Measurements from ENCODE around the gene SCGB1C1.

Gene SCGB1C1

DNA sequence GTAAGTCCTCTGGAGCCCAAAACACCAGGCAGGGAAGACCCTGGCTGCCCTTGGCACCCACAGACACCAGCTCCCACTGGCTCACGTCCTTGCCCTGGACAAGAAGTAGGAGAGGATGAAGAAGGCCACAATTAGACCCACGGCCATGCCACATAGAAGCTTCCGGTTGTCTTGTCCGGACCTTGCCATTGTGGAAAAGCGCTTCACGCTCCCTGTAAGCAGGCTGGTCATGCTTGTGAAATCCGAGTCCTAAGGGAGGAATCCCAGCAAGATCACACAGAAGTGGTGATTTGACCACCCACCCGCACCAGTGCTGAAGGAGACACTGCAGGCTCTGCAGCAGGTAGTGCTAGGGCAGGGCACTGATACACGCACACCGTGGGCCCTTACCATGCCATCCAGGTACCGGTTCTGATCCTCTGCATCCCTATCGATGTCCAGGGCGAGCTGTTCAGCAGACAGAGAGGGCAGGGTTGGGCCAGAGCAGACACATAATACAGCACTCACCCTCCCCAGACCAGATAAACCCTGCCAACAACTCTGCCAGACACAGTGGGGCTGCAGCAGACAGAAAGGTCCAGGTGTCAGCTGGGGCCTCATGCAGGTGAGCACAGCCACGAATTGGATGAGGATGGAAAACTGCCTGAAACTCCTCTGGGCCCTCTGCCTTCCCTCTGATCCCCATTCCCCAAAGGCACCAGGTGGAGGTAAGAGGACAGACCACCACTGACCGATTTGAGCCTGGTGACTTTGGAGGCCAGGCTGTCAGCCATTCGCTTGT is 12.5 kb downstream of the SCGB1C1 start:
- DNase-seq = no peak

DNA sequence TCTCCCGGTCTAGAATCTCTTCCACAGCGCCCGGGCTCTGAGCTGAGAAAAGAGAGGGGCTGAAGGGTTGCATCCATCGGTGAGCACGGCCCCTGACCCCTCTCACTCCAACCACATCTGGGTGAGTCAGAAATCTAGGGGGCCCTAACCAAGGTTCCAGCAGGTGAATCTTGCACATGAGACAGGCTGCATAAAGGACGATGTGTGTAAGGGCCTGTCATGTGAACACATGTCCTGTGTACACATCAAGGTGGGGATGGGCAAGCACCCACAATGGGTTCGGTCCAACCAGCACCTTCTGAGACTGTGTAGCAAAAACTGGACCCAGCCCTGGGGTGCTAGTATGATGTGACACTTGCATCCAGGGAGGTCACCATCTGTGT is 13.1 kb downstream of the SCGB1C1 start:
- no peak for DNase-seq

DNA sequence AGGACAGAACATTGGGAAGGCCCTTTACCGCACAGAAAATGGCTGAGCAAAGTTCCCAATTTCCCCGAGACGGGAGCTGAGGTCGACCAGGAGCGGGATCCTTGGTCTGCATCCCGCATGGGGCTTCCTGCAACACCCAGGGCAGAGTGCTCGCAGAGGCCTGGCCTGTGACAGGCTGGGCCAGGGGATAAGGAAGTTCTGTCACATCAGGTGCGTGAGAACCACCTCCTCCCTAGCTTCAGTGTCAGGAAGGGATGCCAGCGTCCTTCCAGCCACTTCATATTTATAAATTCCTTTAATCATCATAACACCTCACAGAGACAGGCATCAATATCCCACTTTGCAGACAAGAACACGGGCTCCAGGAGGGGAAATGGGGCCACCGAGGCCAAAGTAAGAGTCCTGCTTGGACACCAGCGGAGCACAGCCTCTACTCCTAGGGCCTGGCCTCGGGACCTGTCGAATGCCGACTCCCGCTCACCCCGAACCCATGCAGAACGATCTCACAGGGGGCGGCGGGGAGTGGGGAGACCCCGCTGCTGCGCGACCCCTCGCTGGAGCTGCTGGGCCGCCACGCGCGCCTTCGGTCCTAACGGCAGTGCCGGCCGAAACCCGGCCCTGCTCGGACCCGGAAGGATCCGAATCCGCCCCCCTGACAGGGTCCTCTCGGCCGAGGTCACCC is 13.8 kb downstream of the SCGB1C1 start:
- DNase-seq = peak in 1 of 2 experiments; percentile 39

DNA sequence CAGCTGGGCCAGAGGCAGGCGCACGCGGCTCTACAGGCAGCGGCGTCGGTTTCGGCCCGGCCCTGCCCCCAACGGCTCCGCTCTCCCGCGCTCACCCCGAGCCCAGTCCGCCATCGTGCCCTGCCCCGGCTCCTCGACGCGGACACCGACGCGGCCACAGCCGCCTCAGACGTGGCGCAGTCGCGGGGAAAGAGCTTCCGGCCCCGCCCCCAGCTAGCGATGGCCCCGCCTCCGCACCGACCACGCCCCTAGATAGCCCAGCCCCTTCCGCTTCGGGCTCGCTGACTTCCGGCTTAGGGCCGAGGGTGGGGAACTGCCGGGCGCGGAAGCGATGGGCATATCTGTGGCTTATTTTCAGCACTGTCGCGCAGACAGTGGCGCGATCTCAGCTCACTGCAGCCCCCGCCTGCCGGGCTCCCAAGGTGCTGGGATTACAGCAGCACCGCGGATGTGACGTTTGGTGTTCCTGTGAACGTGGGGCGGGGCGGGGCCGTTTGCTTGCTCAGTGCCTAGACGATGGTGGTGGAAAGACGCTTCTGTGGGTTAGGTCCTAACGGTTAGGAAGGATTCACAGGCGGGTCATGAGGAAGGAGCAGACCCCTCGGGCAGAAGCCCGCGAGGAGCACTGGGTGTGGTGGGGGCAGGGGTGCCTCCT is 14.5 kb downstream of the SCGB1C1 start, which contains the start of the genes BET1L and RIC8A:
Gene BET1L, minus strand, starts transcription at position 192 of the 655 bp plus-strand sequence. Its CDS starts 78 bp downstream, at position 114.
Gene RIC8A, plus strand, starts transcription at position 501 of the 655 bp plus-strand sequence. CDS start 1,147 bp downstream, outside the sequence.
- peak; percentile 99 for DNase-seq

DNA sequence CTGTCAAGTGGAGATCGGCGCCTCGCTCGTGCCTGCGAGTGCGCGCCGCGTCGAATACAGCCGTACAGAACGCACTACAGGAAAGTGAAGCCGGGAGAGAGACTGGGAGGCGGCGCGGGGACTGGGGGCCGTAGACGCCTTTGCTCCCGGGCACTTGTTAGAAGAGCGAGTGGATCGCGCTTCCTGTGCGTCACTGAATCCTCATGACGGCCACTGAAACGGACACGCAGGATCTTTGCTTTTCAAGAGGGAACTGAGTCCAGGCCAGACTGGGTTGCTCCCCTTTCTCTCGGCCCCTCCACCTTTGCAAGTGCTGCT is 14.9 kb downstream of the SCGB1C1 start:
- DNase-seq = peak; percentile 60 to 61

DNA sequence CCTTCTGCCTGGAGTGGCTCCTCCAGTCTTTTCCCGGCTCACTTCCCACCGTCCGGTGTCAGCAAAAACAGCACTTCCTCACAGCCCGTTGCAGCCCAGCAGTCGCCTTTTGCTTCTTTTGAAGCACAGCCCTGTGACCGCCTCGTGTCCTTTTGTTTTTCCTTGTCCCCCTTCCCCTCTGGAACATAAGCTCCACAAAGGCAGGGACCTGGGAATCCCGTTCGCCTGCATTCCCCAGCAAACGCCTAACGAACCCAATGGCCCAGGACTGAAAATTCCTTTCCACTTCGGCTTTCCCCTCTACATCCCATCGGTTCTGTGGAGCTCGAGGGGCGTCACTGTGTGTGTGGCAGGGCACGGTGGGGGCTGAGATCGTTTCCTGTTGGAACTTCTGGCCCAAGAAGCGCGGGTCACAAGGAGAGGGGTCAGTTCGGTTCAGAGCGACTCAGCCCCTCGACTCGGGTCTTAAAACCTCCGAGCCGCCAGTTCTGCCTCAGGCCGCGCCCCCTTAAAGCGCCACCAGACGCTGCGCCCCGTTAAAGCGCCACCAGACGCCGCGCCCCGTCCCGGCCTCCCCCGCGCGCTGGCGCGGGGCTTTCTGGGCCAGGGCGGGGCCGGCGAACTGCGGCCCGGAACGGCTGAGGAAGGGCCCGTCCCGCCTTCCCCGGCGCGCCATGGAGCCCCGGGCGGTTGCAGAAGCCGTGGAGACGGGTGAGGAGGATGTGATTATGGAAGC is 15.5 kb downstream of the SCGB1C1 start:
- peak; percentile 91 for DNase-seq

DNA sequence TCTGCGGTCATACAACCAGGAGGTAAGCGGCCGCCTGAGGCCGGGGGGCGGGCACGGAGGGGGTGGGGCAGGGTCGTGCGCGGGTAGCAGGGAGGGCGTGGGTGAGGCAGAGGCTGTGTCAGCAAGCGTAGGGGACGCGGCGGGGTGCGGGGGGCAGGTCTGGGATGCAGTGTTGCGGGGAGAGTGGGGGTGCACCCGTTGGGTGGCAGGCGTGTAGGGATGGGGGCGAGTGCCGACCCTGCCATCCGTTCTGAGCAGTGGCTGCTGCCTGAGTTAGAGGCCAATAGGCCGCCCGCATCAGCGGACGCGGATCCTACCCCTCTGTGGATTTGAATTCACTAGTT is 16.0 kb downstream of the SCGB1C1 start:
- no peak for DNase-seq

DNA sequence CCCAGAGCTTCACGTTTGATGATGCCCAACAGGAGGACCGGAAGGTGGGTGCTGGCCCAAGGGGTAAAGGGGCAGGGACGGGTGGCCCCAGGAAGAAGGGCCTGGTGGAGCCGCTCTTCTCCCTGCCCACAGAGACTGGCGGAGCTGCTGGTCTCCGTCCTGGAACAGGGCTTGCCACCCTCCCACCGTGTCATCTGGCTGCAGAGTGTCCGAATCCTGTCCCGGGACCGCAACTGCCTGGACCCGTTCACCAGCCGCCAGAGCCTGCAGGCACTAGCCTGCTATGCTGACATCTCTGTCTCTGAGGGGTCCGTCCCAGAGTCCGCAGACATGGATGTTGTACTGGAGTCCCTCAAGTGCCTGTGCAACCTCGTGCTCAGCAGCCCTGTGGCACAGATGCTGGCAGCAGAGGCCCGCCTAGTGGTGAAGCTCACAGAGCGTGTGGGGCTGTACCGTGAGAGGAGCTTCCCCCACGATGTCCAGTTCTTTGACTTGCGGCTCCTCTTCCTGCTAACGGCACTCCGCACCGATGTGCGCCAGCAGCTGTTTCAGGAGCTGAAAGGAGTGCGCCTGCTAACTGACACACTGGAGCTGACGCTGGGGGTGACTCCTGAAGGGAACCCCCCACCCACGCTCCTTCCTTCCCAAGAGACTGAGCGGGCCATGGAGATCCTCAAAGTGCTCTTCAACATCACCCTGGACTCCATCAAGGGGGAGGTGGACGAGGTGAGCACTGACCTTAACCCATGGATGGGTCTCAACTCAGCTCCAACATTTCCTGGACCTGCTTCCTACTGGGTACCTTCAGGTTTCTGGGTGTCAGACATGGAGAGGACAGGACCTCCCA is 16.6 kb downstream of the SCGB1C1 start:
- no peak for DNase-seq

DNA sequence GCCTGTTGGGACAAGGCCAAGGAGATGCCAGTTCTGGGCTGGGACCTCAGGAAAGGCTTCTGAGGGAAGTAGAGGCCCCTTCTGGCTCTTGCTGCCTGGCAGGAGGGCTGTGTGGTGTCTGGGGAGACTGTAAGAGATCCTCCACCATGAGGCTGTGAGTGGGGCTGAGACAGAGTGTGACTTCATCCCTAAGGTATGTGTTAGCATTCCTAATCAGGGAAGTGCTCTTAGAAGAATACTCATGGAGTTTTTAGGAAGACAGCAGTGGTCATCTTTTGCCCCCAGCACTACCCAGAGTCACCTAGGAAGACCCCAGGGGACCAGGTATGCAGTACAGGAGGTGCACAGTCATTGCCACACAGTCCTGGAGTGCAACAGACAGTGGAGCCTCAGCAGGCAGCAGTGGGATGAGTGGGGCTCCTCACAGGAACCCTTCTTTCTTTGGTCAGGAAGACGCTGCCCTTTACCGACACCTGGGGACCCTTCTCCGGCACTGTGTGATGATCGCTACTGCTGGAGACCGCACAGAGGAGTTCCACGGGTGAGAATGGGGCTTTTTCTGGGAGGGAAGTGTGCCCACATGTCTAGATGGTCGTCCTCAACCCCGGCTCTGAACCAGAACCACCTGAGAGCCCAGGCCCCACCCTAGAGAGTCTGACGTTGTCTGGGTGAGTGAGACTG is 17.4 kb downstream of the SCGB1C1 start:
- DNase-seq = no peak

DNA sequence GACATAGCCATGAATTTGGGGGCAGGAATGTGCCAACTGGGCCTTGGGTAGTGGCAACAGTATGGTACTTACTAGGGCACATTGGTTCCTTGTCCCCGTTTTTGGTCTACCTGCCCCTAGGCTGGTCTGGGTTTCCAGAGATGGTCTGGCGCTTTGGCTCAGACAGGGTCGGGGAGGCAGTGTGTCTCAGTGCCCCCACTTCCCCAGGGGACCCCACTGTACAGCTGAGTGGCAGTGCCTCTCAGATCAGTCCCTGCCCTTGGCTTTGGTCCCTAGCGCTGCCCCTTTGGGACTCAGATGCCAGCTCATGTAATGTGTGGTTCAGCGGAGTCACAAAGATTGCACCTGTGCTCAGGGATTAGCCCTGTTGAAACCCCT is 17.9 kb downstream of the SCGB1C1 start:
- DNase-seq = no peak

DNA sequence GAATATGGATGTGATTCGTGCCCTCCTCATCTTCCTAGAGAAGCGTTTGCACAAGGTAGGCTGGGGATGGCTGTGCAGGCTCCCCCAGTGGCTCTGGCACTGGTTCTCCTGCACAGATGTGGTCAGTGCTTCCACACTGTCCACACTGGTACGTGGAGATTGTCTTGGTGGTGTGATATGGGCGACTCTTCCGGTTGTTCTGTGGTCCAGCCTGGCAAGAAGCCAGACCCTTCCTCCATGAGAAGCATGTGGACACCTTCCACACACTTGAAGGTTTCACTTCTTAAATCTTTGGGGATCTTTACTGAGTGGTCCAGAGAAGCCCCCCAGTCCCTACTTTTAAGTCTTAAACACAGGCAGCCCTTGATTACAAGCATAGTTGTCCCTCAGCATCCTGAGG is 18.4 kb downstream of the SCGB1C1 start:
- no peak for DNase-seq

DNA sequence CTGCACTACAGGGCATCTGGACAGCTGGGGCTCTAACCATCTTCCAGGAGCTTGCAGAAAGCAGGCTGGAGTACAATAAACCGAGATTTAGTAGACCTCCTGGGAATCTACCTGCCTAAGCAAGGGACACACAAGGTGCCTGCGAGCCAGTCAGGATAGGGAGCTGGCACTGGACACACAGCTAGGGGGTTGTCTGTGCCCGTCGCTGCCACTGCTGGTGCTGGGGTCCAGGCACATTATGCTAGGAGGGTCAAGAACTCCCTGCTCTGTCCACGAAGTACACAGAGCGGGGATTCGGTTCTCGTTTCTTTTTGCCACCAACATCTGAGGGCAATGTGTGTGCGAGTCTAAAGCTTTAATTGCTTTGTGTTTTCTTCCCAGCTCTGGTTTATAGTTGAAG is 18.9 kb downstream of the SCGB1C1 start:
- DNase-seq = no peak

DNA sequence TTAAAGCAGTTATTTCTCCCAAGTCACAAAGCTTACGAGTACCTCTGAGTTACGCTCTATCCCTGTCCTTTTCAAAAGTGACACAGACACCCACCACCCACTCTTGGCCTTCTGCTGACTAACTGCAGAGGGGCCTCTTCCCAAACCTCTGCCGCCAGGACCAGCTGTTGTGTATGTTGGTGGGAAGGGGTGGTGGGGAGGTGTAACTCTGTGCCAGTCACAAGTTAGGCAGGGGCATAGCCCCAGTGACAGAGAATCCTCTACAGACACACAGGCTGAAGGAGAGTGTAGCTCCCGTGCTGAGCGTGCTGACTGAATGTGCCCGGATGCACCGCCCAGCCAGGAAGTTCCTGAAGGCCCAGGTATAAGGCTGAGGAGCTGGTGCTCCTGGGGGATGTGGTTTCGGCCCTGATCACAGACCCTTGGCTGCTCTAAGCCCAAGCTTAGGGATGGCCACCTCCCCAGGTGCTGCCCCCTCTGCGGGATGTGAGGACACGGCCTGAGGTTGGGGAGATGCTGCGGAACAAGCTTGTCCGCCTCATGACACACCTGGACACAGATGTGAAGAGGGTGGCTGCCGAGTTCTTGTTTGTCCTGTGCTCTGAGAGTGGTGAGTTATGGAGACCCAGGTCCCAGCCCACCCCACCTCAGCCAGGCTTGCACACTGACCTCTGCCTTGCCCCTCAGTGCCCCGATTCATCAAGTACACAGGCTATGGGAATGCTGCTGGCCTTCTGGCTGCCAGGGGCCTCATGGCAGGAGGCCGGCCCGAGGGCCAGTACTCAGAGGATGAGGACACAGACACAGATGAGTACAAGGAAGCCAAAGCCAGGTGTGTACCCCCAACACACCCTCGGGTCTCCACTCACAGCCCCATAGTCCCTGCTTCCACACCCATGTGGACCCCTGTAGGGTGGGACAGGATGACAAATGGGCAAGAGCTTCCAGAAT is 19.5 kb downstream of the SCGB1C1 start:
- no peak for DNase-seq

DNA sequence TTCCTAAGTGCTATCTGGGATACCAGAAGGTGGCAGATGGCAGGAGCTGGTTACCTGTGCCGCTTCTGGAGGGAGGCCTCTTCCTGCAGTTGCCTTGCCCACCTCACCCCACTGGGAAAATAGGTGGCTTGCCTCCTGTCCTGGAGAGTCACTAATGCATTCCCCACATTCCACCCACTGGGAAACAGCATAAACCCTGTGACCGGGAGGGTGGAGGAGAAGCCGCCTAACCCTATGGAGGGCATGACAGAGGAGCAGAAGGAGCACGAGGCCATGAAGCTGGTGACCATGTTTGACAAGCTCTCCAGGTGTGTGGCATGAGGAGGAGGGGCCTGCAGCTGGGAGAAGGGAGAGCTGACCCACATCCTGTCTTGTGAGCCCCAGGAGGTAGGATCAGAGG is 20.2 kb downstream of the SCGB1C1 start:
- DNase-seq = no peak

DNA sequence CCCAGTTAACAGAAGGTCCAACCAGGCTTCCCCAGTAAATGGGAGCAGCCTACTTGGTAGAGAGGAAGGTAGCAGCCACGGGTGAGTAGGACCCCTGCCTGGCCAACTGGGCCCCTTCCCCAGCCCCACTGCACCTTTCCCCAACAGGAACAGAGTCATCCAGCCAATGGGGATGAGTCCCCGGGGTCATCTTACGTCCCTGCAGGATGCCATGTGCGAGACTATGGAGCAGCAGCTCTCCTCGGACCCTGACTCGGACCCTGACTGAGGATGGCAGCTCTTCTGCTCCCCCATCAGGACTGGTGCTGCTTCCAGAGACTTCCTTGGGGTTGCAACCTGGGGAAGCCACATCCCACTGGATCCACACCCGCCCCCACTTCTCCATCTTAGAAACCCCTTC is 21.2 kb downstream of the SCGB1C1 start:
- DNase-seq = no peak

DNA sequence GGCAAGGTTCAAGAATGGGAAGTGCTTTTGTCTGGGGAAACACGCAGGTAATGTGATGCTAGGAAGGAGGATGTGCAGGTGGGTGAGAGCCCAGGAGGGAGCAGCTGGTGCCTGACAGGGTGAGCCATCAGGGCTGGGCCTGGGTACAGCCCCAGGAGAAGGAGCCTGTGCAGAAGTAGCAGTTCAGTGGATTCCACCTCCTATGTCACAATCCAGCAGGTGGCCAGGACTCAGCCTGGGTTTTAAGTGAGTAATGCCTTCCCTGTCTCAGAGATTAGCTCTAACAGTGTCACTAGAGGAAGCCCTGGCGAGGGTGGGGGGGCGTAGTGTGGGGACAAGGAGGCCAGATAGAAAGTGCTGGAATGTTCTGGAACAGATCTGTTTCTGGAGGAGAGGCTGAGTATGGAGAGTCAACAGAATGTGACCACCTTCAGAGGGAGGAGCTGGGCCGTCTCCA is 22.7 kb downstream of the SCGB1C1 start:
- DNase-seq = no peak

DNA sequence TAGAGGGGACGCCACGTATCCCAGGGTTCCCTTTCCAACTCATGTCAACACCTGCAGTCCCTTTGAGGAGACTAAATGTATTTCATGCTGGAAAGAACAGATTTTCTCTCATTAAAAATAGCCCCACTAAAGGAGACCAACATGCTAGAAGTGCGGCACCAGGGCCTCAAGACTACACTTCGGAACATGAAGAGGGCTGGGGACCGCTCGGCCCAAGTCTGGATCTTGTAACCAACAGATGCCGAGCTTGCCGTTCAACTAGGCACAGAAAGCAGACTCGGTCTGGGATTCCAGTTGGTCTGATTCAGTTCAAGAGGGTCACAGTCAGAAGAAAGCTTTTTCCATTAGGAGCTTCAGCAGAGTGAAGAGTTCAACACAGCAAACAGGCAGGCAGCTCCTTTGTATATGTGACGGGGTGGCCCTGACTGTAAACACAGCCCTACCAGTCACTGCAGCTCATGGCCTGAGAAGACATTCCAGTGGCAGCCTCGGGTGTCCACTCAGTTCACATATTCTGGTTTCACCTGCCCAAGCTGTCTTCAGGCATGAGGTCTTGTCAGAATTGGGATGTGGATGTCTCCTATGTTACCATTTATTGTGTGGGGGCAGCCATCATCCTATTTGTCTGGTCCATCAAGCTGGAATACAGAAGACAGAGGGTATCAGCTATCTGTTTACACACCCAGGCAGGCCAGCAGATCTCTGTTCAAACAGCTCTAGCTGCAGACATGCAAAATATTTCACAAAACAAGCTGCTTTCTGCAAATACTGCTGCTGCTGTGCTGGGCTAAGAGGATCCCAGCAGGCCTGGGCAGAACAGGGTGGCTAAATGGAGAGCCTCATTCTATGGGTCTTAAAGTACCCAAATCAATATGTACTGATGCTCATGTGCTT is 23.4 kb downstream of the SCGB1C1 start:
- no peak for DNase-seq

DNA sequence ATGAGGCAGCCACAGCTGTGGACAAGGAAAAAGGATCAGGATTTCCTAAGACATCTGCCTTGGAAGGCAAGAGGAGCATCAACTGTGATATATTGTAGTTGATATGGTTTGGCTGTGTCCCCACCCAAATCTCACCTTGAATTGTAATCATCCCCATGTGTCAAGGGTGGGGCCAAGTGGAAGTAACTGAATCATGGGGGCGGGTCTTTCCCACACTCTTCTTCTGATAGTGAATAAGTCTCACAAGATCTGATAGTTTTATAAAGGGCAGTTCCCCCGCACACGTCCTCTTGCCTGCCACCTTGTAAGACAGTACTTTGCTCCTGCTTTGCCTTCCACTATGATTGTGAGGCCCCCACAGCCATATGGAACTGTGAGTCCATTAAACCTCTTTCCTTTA is 24.8 kb downstream of the SCGB1C1 start:
- no peak for DNase-seq

DNA sequence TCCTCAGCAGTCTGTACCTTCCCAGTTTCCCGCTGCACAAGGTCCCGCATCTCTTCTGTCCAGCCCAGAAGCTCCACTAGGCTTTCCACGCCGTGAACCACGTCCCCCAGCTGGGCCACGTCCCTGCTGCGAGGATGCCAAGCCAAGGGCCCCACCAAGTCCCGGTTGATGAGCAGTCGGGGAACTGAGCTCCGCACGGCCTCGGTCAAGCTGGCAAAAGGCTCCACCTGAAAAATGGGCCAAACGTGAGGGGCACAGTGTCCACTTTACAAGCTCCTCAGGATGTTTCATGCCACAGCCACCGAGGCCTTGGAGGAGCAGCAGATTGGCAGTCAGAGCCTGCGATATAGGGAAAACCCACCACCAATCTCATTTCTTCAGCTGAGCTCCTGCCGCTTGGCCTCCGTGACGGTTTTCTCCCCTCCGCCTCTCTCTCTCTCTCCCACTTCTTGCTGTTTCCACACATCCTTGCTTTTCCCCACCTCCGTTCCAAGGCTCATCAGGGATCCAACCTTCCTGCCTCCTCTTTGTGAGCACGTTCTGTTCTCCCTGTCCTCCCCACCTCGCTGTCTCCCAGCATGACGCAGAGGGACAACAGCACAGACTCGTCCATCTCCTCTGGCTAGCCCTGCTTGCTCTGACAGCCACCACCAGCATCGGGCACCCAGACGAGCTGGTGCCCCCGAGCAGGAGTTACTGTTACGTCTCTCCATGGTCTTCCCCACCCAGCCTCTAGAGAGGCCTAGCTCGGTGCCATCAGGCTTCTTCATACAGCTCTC is 26.1 kb downstream of the SCGB1C1 start:
- DNase-seq = no peak

Measured in Kasumi-1 (cell line).